WTC11 (cell line): Measurements from ENCODE around the gene SIM2. TPM values are rescaled to one million over a fixed set of nuclear protein-coding genes. Genes with fewer than 3 reads are reported as not detected.

Experiments used
- ATAC-seq: fragments of 200-7000 bp; cut with Tn5 transposase; 2 replicates; pipeline ENCODE4 v1.10.0; 2021; ENCODE audit warnings: mild to moderate bottlenecking, moderate library complexity
- CTCF ChIA-PET: fragments of 300-600 bp; sonication (Branson Sonifier 250); formaldehyde crosslinking; loops from one replicate; lab custom pipeline; 2021; ENCODE audit warnings: antibody characterized with exemption; lab: Charles Lee
- POLR2A ChIA-PET: fragments of 350-600 bp; sonication (Branson Sonifier 250); formaldehyde crosslinking; loops from one replicate; lab custom pipeline; 2021; ENCODE audit warnings: antibody characterized with exemption; lab: Charles Lee
- DNase-seq: peaks from one replicate; pipeline ENCODE4 v3.0.0; 2021; ENCODE audit warnings: low spot score
- H3K27ac Mint-ChIP-seq: 2 replicates; pipeline ENCODE4 v1.8.0; 2021; ENCODE audit warnings: mixed read lengths
- H3K27me3 Mint-ChIP-seq: 2 replicates; pipeline ENCODE4 v1.8.0; 2021; ENCODE audit warnings: low read depth, mild to moderate bottlenecking, moderate library complexity, mixed read lengths
- H3K36me3 Mint-ChIP-seq: 2 replicates; pipeline ENCODE4 v1.8.0; 2021; ENCODE audit warnings: mixed read lengths
- H3K4me1 Mint-ChIP-seq: 2 replicates; pipeline ENCODE4 v1.8.0; 2022; ENCODE audit warnings: mixed read lengths
- H3K4me3 Mint-ChIP-seq: 2 replicates; pipeline ENCODE4 v1.8.0; 2021; ENCODE audit warnings: mild to moderate bottlenecking, moderate library complexity, mixed read lengths
- H3K9me3 Mint-ChIP-seq: 2 replicates; pipeline ENCODE4 v1.8.0; 2021; ENCODE audit warnings: mixed read lengths
- ATF1 ChIP-seq: sonication (generic); formaldehyde crosslinking; IDR thresholded peaks from 2 replicates; pipeline ENCODE4 v1.8.1; 2023; ENCODE audit warnings: mild to moderate bottlenecking, moderate library complexity, missing genetic modification reagents
- ATF3 ChIP-seq: sonication (generic); formaldehyde crosslinking; conservative IDR thresholded peaks from 2 replicates; pipeline ENCODE4 v1.8.1; 2022; ENCODE audit warnings: mild to moderate bottlenecking, missing genetic modification reagents
- CTCF ChIP-seq: fragments of 200-600 bp; IDR thresholded peaks from 2 replicates; pipeline ENCODE4 v1.8.0; 2022; ENCODE audit warnings: antibody characterized with exemption
- E2F1 ChIP-seq: sonication (generic); formaldehyde crosslinking; IDR thresholded peaks from 2 replicates; pipeline ENCODE4 v1.8.0; 2022; ENCODE audit warnings: mild to moderate bottlenecking, missing genetic modification reagents
- E2F4 ChIP-seq: sonication (generic); formaldehyde crosslinking; IDR thresholded peaks from 2 replicates; pipeline ENCODE4 v1.8.1; 2022; ENCODE audit warnings: low read depth, mild to moderate bottlenecking, moderate library complexity, missing genetic modification reagents, borderline replicate concordance
- ERG ChIP-seq: fragments of 250-450 bp; sonication (Bioruptor Pico); IDR thresholded peaks from 2 replicates; pipeline ENCODE4 v1.8.0; 2021; ENCODE audit warnings: mild to moderate bottlenecking
- ETV6 ChIP-seq: sonication (generic); formaldehyde crosslinking; IDR thresholded peaks from 2 replicates; pipeline ENCODE4 v1.8.1; 2022; ENCODE audit warnings: mild to moderate bottlenecking, missing genetic modification reagents
- FOXJ3 ChIP-seq: sonication (generic); formaldehyde crosslinking; IDR thresholded peaks from 2 replicates; pipeline ENCODE4 v1.9.0; 2021; ENCODE audit warnings: missing genetic modification reagents, mild to moderate bottlenecking, borderline replicate concordance
- FOXK1 ChIP-seq: sonication (generic); formaldehyde crosslinking; IDR thresholded peaks from 2 replicates; pipeline ENCODE4 v1.8.0; 2022; ENCODE audit warnings: mild to moderate bottlenecking, moderate library complexity, missing genetic modification reagents
- HMGXB4 ChIP-seq: sonication (generic); formaldehyde crosslinking; IDR thresholded peaks from 2 replicates; pipeline ENCODE4 v1.8.1; 2023; ENCODE audit warnings: mild to moderate bottlenecking, moderate library complexity, missing genetic modification reagents
- KAT7 ChIP-seq: sonication (generic); formaldehyde crosslinking; IDR thresholded peaks from 2 replicates; pipeline ENCODE4 v1.8.1; 2023; ENCODE audit warnings: missing genetic modification reagents, mild to moderate bottlenecking, borderline replicate concordance
- MLX ChIP-seq: sonication (generic); formaldehyde crosslinking; IDR thresholded peaks from 2 replicates; pipeline ENCODE4 v1.8.1; 2023; ENCODE audit warnings: mild to moderate bottlenecking, missing genetic modification reagents, moderate library complexity
- MXD4 ChIP-seq: fragments of 250-450 bp; sonication (Bioruptor Pico); IDR thresholded peaks from 2 replicates; pipeline ENCODE4 v1.8.0; 2021; ENCODE audit warnings: mild to moderate bottlenecking, moderate library complexity, borderline replicate concordance
- NFE2L1 ChIP-seq: sonication (generic); formaldehyde crosslinking; IDR thresholded peaks from 2 replicates; pipeline ENCODE4 v1.8.1; 2023; ENCODE audit warnings: missing genetic modification reagents
- NR1H2 ChIP-seq: sonication (generic); formaldehyde crosslinking; IDR thresholded peaks from 2 replicates; pipeline ENCODE4 v1.9.0; 2021; ENCODE audit warnings: mild to moderate bottlenecking, moderate library complexity, missing genetic modification reagents
- PRDM15 ChIP-seq: sonication (generic); formaldehyde crosslinking; IDR thresholded peaks from 2 replicates; pipeline ENCODE4 v1.8.0; 2022; ENCODE audit warnings: missing genetic modification reagents
- RELA ChIP-seq: sonication (generic); formaldehyde crosslinking; IDR thresholded peaks from 2 replicates; pipeline ENCODE4 v1.8.1; 2022; ENCODE audit warnings: missing genetic modification reagents, mild to moderate bottlenecking, borderline replicate concordance
- SOX15 ChIP-seq: fragments of 250-450 bp; sonication (Bioruptor Pico); IDR thresholded peaks from 2 replicates; pipeline ENCODE4 v1.9.0; 2021; ENCODE audit warnings: mild to moderate bottlenecking
- ZNF121 ChIP-seq: sonication (generic); formaldehyde crosslinking; IDR thresholded peaks from 2 replicates; pipeline ENCODE4 v1.8.0; 2023; ENCODE audit warnings: missing genetic modification reagents
- ZNF263 ChIP-seq: sonication (generic); formaldehyde crosslinking; IDR thresholded peaks from 2 replicates; pipeline ENCODE4 v1.8.1; 2022; ENCODE audit warnings: low read depth, mild to moderate bottlenecking, moderate library complexity, missing genetic modification reagents
- ZNF317 ChIP-seq: sonication (generic); formaldehyde crosslinking; IDR thresholded peaks from 2 replicates; pipeline ENCODE4 v1.8.1; 2023; ENCODE audit warnings: low read depth, mild to moderate bottlenecking, moderate library complexity, missing genetic modification reagents, borderline replicate concordance
- ZSCAN18 ChIP-seq: fragments of 250-450 bp; sonication (Bioruptor Pico); IDR thresholded peaks from 2 replicates; pipeline ENCODE4 v2.1.2; 2022; ENCODE audit warnings: mild to moderate bottlenecking, moderate library complexity
- total RNA-seq: library from RNA; stranded (reverse); gene quantifications from 3 replicates; pipeline ENCODE4 v1.2.3, GENCODE V29; 2021

SIM2 gene
- total RNA-seq, 1 experiment from 2014 or later = 0.17 TPM

- POLR2A ChIA-PET = no interaction called here
- DNase-seq (no peak), ATAC-seq (no peak)
- H3K27ac Mint-ChIP-seq = no peak overlapping the region
- no peaks in the 10 kb centered on the region for H3K36me3 Mint-ChIP-seq
- no peaks in the 10 kb centered on the region; the same call in none of the 2 replicates for H3K27me3 Mint-ChIP-seq
- CTCF ChIA-PET = interaction anchor here (1.7 to 2.5 kb wide), 2 partner anchors 13 to 120 kb away, joined by 5 to 9 read pairs; no protein-coding TSS in a partner anchor
- no peak overlapping the region for H3K4me3 Mint-ChIP-seq
- no peaks in the 10 kb centered on the region for H3K9me3 Mint-ChIP-seq
- H3K4me1 Mint-ChIP-seq = peaks cover 10% of the 10 kb centered on the region
- no peak for TF ChIP-seq KAT7 (CRISPR knock-in tag)
- TF ChIP-seq ZNF121 (CRISPR knock-in tag) = no peak
- TF ChIP-seq ZNF263 (CRISPR knock-in tag) = no peak
- TF ChIP-seq ZNF317 = no peak
- TF ChIP-seq ATF1 (CRISPR knock-in tag) = no peak
- no peak for TF ChIP-seq ETV6 (CRISPR knock-in tag)
- no peak for TF ChIP-seq SOX15
- no peak for TF ChIP-seq NR1H2
- no peak for TF ChIP-seq MXD4
- TF ChIP-seq ERG = no peak
- no peak for TF ChIP-seq CTCF
- no peak for TF ChIP-seq E2F1
- TF ChIP-seq NFE2L1 (CRISPR knock-in tag) = no peak
- no peak for TF ChIP-seq RELA (CRISPR knock-in tag)
These were observed 35.7 kb downstream of the SIM2 start for GRCh38 chr21:36734367-36735200.

GRCh38 chr21:36735201-36735515, 36.2 kb downstream of the SIM2 start:
- CTCF ChIA-PET = interaction anchor here (1.7 to 2.5 kb wide), 2 partner anchors 12 to 119 kb away, joined by 5 to 9 read pairs; no protein-coding TSS in a partner anchor
- no peak for DNase-seq
- POLR2A ChIA-PET = no interaction called here
- H3K36me3 Mint-ChIP-seq = no peaks in the 10 kb centered on the region
- H3K4me1 Mint-ChIP-seq = peaks cover 10% of the 10 kb centered on the region
- no peak for ATAC-seq
- no peaks in the 10 kb centered on the region; the same call in none of the 2 replicates for H3K27me3 Mint-ChIP-seq
- H3K9me3 Mint-ChIP-seq = no peaks in the 10 kb centered on the region
- no peak overlapping the region for H3K27ac Mint-ChIP-seq
- H3K4me3 Mint-ChIP-seq = no peak overlapping the region
- no peak for TF ChIP-seq FOXJ3 (CRISPR knock-in tag)
- no peak for TF ChIP-seq E2F4 (CRISPR knock-in tag)
- no peak for TF ChIP-seq PRDM15 (CRISPR knock-in tag)
- no peak for TF ChIP-seq HMGXB4 (CRISPR knock-in tag)
- no peak for TF ChIP-seq ZSCAN18
- TF ChIP-seq FOXK1 (CRISPR knock-in tag) = no peak
- TF ChIP-seq MLX = no peak
- no peak for TF ChIP-seq ATF3 (CRISPR knock-in tag)
